ENCODE data around the gene ZNF160. TPM values are rescaled to one million over a fixed set of nuclear protein-coding genes. Genes with fewer than 3 reads are reported as not detected.

ZNF160 gene
- total and polyA plus RNA-seq, 9 of the 15 experiments (the other 6 are each of a cell fraction or from before 2014, with no cell fraction given), result 3.6 to 22.1 (median 11.8) TPM

GRCh38 chr19:53123400-53123799 is 20.2 kb upstream of the ZNF160 start:
- no peaks in the 10 kb centered on the region for H3K9me1 ChIP-seq (ENCODE audit: control insufficient read depth, insufficient read depth, low read length)
- H3K4me1 ChIP-seq (replicated peaks in 1 of 2; ENCODE audit: control insufficient read depth in 2 of 2, insufficient read depth in 2 of 2, low read length in 2 of 2), result no peaks in the 10 kb centered on the region
- CTCF ChIA-PET (ENCODE audit: low intra/inter-chr PET ratio), result no interaction called here
- no TSS peak for BruUV-seq (replicated peaks)
- no peaks in the 10 kb centered on the region for H3K9me3 ChIP-seq (replicated peaks; ENCODE audit: control insufficient read depth, insufficient read depth, low read depth, low read length)
- H3K9ac ChIP-seq (ENCODE audit: insufficient read depth in 1 of 2, low read depth in 2 of 2, low read length in 2 of 2), result no peak overlapping the region
- peaks cover 3 to 16% of the 10 kb centered on the region in 2 experiments; a peak in 3 of 5 replicates for H3K27me3 ChIP-seq (ENCODE audit: control insufficient read depth in 2 of 2, insufficient read depth in 2 of 2, low read length in 2 of 2)
- intact Hi-C loops (cut with micrococcal nuclease) (no loop called here), in situ Hi-C loops (cut with MboI) (no loop called here)
- no peak overlapping the region for H3K27ac ChIP-seq (ENCODE audit: extremely low read depth, low read depth, low read length)
- no peaks in the 10 kb centered on the region for H3K36me3 ChIP-seq (ENCODE audit: control insufficient read depth, insufficient read depth, low read length)
- H3K4me2 ChIP-seq (ENCODE audit: insufficient read depth, low read length), result no peak overlapping the region
- no peak for DNase-seq (ENCODE audit: extremely low read depth in 1 of 4, low spot score in 3 of 4)
- FAIRE-seq, result no peak
- H3K4me3 ChIP-seq, result no peak overlapping the region
- H4K20me1 ChIP-seq (replicated peaks; ENCODE audit: control insufficient read depth, insufficient read depth, low read length), result no peaks in the 10 kb centered on the region
- WGBS (ENCODE audit: insufficient coverage, low coverage, missing lambda C conversion rate), result 0% methylated on average over 7 of the region's 7 CpGs
- no peaks in the 10 kb centered on the region for H3K79me2 ChIP-seq (ENCODE audit: control insufficient read depth, insufficient read depth, low read length)
- no peak overlapping the region for H2AFZ ChIP-seq (ENCODE audit: low read depth, low read length)
- POLR2A ChIA-PET, result interaction anchor here (0.6 kb wide), 1 partner anchor 22 kb away, joined by 3 read pairs; no protein-coding TSS in a partner anchor
- no peak for ATAC-seq
- TF ChIP-seq ZC3H11A (IDR thresholded peaks at IDR 0.05; ENCODE audit: low read depth, low read length), result no peak
- TF ChIP-seq BACH1 (tag; IDR thresholded peaks at IDR 0.05), result no peak
- no peak for TF ChIP-seq ZNF232 (CRISPR knock-in tag; IDR thresholded peaks at IDR 0.05)
- TF ChIP-seq HMG20B (CRISPR knock-in tag; IDR thresholded peaks at IDR 0.05), result no peak
- TF ChIP-seq TRIM28 (IDR thresholded peaks at IDR 0.05), result no peak
- TF ChIP-seq ZNF507 (tag; conservative IDR thresholded peaks at IDR 0.05), result no peak
- no peak for TF ChIP-seq PRMT5 (CRISPR knock-in tag; IDR thresholded peaks at IDR 0.05)
- TF ChIP-seq XRCC5 (IDR thresholded peaks at IDR 0.05; ENCODE audit: low read depth, low read length), result no peak
- no peak for TF ChIP-seq CUX1 (CRISPR knock-in tag; IDR thresholded peaks at IDR 0.05)
- no peak for TF ChIP-seq SREBF1 (IDR thresholded peaks at IDR 0.05; ENCODE audit: borderline replicate concordance, low read depth, low read length)
- no peak for TF ChIP-seq ZNF239 (CRISPR knock-in tag; IDR thresholded peaks at IDR 0.05)
- no peak for TF ChIP-seq ZNF609 (CRISPR knock-in tag; IDR thresholded peaks at IDR 0.05; ENCODE audit: borderline replicate concordance)
- no peak for TF ChIP-seq CREB3L1 (IDR thresholded peaks at IDR 0.05; ENCODE audit: borderline replicate concordance, low read depth)

Measured in K562 (cell line).